Measurements from ENCODE around the gene MAPT. TPM values are rescaled to one million over a fixed set of nuclear protein-coding genes. Genes with fewer than 3 reads are reported as not detected.
A peak's percentile ranks its signal among the peaks of the same experiment; 100 is the strongest.

The MAPT gene
- total RNA-seq, 2 donors from 2014 or later: 20.8 to 24.0 TPM

DNA sequence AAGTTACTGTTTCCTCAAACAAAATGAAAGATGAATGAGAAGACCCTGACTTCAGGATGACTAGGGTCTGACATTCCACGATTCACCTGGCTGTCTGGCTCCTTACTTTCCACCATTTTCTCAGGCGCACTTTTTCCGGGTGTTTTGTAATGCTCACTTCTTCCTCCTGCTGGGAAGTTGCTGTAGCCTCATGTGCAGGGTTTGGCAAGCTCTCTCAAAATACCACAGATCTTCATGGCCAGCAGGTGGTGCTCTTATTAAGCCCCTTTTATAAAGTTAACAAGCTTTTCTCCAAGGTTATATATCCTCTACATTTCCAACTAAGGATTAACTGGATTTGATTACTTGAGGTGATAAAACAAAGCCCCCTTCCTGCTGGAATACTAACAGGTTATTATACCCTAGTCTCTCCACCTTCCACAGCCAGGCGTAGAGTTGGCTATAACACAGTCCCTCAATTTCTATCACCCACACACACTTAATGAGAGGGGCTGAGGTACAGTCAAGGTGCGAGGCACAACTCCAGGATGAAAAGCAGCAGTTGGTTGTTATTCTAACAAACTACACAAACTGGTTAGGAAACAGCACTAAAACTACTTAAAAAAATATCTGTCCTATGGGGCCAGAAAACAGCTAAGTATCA is 150.1 kb downstream of the MAPT start:
- intact Hi-C loops (cut with DNase I): loop anchor here (1.0 to 10.0 kb wide), 3 partner anchors 148 to 168 kb away; partner anchors contain the start of gene KANSL1 (in 1 of the 2)
- peak; percentile 74 for DNase-seq
- ATAC-seq: peak; percentile 85 to 87

DNA sequence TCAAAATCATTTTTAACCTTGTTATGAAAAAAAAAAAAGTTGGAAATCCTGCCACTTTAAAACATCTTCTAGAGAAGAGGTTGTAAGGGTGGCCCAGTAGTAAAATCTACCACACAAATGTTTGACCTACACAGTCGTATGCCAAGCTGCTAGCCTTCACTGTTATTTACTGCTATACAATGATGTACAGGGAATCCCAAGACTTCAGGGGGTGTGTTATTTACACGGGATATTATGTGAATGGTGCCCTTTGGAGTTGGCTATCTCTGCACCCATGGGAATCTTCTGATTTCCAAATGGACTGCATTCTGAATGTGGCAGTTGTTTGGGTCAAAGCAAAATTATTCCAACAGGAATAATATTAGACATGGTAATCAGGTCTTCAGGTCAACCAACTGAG is 150.6 kb downstream of the MAPT start:
- no peak for ATAC-seq
- DNase-seq: no peak
- intact Hi-C loops (cut with DNase I): loop anchor here (1.0 to 10.0 kb wide), 3 partner anchors 147 to 168 kb away; partner anchors contain the start of gene KANSL1 (in 1 of the 2)

DNA sequence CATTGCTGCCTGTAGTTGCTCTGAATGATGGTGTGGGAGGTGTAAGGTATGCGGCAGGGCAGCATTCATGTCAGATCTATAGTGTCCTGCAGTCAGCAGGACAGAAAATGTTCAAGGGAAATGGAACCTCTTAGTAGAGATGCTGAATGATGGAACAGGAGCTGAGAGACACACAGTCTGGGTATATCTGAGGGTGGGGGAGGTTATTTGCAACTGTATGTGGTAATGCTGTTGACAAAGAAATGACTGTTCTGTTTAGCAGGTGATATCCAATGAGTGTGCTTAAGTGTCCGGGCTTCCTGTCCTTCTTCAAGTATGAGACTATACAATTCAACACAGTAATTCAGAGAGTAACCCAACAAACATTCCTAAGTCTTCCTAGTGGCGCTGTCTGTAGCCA is 151.3 kb downstream of the MAPT start:
- DNase-seq: no peak
- no peak for ATAC-seq

DNA sequence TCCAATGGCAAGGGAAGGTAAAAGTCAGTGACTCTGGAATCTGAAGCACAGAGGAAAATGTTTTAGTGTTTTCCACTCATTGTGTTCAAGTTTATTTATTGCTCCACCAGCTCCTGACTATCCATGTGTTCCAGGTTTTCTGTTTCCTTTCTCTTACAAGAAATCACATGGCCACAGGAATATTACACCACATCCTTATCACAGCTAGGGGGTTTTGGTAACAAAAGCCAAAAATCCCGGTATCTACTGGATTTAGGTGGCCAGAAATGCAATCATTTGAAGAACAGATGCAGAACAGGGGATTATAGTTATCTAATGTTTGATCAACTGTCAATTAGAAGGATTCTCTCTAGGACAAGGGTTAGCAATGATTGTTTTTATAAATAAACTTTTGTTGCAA is 152.6 kb downstream of the MAPT start:
- no peak for DNase-seq
- ATAC-seq: no peak
- intact Hi-C loops (cut with DNase I): loop anchor here in 1 of 2 donors (10.0 kb wide), 1 partner anchor 148 kb away; the partner anchor contains the start of gene KANSL1

More for the DNA sequence above, 151.3 kb downstream of the MAPT start:
- intact Hi-C loops (cut with DNase I): loop anchor here (2.0 to 10.0 kb wide), 2 partner anchors 149 to 167 kb away; partner anchors contain the start of gene KANSL1 (in 1 of the 2)

DNA sequence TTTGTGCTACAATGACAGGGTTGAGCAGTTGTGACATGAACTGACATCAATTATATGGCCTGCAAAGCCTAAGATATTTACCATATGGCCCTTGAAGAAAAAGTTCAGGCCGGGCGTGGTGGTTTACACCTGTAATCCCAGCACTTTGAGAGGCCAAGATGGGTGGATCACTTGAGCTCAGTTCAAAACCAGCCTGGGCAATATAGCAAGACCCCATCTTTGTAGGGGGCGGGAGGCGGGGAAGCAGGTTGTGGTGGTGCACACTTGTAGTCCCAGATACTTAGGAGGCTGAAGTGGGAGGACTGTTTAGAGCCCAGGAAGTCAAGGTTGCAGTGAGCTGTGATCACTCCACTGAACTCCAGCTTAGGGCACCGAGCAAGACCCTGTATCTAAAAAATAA is 153.0 kb downstream of the MAPT start:
- DNase-seq: no peak
- intact Hi-C loops (cut with DNase I): loop anchor here in 1 of 2 donors (10.0 kb wide), 1 partner anchor 147 kb away; the partner anchor contains the start of gene KANSL1
- no peak for ATAC-seq

DNA sequence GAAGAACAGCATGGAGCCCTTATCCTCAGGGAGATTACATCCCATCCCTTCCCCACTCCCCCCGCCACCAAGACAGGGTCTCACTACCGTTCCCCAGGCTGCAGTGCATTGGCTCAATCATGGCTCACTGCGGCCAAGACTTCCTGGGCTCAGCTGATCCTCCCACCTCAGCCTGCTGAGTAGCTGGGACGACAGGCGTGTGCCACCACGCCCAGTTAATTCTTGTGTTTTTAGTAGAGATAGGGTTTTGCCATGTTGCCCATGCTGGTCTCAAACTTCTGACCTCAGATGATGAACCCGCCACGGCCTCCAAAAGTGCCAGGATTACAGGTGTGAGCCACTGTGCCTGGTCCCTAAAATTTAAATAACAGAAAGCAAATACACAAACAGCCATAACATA is 153.5 kb downstream of the MAPT start:
- DNase-seq: no peak
- ATAC-seq: no peak
- intact Hi-C loops (cut with DNase I): loop anchor here in 1 of 2 donors (10.0 kb wide), 1 partner anchor 147 kb away; the partner anchor contains the start of gene KANSL1

DNA sequence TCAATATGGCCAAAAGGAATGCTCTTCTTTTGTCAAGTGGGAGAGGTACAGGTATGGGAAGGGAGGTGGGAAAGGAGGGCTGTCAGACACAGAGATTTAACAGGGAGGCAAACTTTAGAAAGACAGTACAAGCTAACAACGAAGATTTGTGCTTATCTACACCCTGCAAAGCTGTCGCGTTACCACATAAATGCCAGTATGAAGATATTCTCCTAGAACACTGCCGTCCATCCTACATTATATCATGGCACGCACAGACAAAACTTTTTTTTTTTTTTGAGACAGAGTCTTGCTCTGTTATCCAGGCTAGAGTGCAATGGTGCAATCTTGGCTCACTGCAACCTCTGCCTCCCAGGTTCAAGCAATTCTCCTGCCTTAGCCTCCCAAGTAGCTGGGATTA is 155.3 kb downstream of the MAPT start:
- ATAC-seq (no peak), DNase-seq (no peak)
- intact Hi-C loops (cut with DNase I): loop anchor here in 1 of 2 donors (10.0 kb wide), 1 partner anchor 145 kb away; the partner anchor contains the start of gene KANSL1

DNA sequence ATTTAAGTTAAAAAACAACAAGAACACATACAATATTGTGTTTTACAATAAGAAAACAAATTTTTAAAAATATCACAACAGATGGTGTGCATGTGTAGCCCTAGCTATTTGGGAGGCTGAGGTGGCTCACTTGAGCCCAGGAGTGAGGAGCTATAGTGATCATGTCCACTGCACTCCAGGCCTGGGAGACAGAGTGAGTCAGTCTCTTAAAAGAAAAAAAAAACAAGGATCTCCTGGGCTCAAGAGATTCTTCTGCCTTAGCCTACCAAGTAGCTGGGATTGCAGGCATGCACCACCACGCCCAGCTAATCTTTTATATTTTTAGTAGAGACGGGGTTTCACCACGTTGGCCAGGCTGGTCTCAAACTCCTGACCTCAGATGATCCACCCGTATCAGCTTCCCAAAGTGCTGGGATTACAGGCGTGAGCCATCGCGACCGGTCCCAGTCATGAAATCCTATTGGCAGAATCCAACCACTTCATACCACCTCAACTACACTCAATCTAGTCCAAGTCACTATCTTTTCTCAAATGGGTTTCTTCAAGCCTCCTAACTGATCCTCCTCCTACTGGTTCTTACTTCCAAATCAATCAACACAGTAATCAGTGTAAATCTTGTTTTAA is 159.7 kb downstream of the MAPT start:
- DNase-seq: no peak
- intact Hi-C loops (cut with DNase I): no loop called here

DNA sequence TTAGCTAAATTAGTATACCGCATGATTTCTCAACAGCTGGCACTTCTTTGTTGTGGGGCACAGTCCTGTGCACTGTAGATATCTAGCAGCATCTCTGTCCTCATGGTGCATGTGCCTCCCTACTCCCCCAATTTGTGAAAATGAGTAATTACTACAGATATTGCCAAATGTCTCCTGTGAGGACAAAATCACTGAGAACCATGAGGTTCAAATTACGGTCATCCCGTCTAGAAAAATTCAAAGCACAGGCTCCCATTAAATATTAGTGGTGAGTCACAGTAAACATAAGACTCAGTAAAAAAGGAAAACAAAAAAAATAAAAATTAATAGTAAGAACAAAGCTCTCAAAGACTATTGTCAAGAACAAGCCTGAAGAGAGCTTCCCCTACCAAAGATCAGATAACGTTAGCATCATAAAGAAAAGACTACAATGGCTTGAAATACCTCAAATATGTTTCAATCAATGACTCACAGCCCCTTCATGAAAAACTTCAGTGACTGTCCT is 162.5 kb downstream of the MAPT start:
- intact Hi-C loops (cut with DNase I): no loop called here
- ATAC-seq (peak in 1 of 2 donors; percentile 34), DNase-seq (no peak)

More for the DNA sequence above, 159.7 kb downstream of the MAPT start:
- peak in 1 of 2 donors; percentile 36 for ATAC-seq

DNA sequence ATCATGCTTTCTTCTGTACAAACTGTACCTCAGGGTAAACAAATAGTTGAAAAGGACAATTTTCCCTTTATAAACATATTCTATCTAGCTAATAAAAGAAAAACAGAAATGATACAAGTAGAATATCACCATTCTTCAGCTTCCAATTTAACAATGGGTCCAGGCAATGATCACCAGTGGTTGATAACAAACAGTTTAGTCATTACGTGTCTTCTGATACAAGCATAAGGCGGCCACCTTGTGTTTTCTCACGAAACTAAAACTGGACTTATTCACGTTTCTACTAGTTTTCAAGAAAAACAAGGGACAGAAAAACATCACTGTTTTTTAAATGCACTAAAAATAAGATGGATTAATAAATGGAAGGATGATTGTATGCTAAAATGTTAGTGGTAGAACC is 163.0 kb downstream of the MAPT start:
- no peak for DNase-seq
- no peak for ATAC-seq
- intact Hi-C loops (cut with DNase I): no loop called here

DNA sequence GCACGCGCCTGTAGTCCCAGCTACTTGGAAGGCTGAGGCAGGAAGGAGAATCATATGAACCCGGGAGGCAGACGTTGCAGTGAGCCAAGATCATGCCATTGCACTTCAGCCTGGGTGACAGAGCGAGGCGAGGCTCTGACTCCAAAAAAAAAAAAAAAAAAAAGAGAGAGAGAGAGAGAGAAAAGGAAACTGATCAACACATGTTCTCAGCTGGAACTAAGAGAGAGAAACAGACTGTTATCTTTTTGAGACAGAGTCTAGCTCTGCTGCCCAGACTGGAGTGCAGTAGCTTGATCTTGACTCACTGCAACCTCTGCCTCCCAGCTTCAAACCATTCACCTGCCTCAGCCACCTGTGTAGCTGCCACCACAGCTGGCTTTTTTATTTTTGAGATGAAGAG is 165.1 kb downstream of the MAPT start:
- intact Hi-C loops (cut with DNase I): no loop called here
- ATAC-seq (peak in 1 of 2 donors; percentile 44), DNase-seq (no peak)

DNA sequence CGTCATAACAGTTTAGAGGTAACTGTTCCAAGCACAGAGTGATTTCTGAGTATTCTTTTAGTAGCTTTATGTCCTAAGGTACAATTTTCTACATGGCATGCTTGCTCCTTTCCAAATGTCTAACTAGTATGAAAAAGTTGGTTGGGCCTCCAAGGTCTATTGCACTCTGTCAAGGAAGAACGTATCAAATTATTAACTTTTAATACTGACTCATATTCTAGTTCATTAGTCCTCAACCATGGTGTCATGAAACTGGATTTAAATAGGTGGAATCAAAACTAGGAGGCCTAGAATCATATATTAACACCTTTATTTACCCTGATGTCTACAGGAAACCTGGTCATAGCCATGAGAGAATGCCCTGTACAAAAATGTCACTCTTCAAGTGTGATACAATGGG is 166.1 kb downstream of the MAPT start:
- intact Hi-C loops (cut with DNase I): no loop called here
- ATAC-seq (no peak), DNase-seq (no peak)

DNA sequence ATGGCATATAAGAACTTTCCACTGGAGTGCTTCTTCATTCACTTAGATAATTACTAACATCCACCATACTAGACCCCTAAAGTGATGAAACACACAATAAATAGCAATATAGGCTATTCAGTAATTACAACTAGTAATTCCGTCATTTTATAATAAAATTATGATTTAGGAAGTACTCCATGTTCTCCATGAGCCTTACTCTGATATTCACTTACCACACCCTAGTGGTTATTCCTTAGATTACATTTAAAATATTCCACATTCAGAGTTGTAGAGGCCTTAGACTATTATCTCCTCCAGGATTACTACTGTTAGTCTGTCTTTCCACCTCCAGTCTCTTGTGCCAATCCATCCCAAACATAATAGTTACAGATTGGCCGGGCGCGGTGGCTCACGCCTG is 167.1 kb downstream of the MAPT start:
- intact Hi-C loops (cut with DNase I): no loop called here
- ATAC-seq (no peak), DNase-seq (no peak)

DNA sequence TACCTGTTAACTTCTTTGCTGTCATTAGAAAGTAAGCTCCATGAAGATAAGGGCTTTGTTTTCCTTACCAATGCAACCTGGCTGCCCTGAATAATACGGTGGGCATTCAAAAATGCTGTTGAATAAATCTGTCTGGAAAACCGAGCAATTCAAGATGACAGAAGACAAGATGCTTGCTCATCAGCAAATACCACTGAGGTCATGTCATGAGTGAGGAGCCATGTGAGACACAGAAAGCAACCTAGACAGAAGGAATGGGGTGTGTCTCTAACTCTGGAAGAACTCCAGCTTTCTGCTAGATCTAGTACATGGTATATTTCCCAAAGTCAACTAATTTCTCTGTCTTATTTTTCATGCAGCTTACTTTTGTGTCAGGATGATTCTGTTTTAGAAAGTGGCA is 168.9 kb downstream of the MAPT start:
- intact Hi-C loops (cut with DNase I): no loop called here
- DNase-seq (no peak), ATAC-seq (peak in 1 of 2 donors; percentile 83)

DNA sequence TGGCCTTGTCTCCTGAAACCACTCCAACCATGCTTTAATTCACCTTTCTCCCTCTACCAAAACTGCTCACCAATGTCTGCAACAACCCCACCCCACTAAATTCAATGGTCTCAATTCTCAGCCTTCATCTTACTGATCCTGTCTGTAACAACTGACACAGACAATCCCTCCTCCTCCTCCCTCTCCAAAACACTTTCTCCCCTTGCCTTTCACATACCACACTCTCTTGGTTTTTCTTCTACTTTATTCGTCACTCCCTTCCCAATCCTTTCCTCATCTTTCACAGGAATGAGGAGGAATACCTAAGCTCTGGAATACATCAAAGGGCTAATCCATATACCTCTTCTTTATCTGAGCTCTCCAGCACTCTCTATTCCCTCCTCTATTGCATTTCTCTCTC is 170.1 kb downstream of the MAPT start:
- intact Hi-C loops (cut with DNase I): no loop called here
- ATAC-seq: no peak
- DNase-seq: no peak

DNA sequence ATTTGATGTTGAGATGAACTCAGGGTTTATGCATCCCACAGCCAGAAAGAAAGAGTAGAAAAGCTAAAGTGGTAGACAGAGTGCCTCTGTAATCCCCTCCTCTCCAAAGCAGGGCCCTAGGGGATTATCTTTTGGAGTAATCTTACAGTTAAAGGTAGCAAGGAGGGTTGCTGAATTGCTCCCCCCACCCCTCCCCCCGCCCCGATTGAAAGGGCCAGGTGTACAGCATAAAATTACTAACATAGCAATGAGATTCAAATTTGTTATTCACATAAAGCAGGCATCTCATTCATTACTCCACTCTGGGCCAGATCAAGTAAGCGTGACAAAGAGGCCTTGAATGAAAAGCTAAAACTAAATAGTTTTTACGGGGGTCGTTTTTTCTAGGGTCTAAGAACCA is 177.4 kb downstream of the MAPT start:
- ATAC-seq (no peak), DNase-seq (no peak)
- intact Hi-C loops (cut with DNase I): no loop called here

DNA sequence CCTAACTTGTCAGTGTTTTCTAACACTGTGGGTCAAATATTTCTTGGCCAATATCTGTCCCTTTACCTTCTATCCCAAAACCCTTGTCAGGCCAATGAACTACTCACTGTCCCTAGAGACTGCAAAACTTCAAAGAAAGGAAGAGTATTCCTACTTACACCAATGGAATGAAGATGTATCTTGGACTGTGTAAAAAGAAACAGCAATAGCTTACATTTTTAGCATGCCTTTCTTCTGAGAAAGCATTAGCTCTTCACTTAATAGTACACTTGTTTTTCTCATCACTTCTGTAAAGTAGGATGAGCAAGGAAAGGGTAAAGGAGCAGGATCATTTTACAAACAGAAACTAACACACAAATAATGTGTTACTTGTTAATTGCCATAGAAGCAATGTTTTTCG is 178.6 kb downstream of the MAPT start:
- intact Hi-C loops (cut with DNase I): no loop called here
- ATAC-seq (peak in 1 of 2 donors; percentile 59), DNase-seq (no peak)

DNA sequence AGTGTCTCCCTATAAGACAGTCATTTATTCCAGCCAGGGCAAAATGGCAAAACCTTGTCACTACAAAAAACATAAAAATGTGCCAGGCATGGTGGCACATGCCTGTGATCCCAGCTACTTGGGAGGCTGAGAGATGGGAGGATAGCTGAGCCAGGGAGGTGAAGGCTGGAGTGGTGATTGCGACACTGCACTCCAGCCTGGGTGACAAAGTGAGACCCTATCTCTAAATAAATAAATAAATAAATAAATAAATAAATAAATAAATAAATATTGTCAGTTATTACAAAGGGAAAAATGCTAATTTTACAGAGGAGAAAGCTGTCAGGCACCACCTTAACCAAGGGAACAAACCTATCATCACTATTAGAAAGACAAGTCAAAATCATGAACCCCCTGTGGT is 180.2 kb downstream of the MAPT start:
- intact Hi-C loops (cut with DNase I): no loop called here
- ATAC-seq: no peak

More for the DNA sequence above, 180.2 kb downstream of the MAPT start:
- no peak for DNase-seq

All from left cardiac atrium (tissue), 4 donors.